ENCODE data around the gene PIK3CA. TPM values are rescaled to one million over a fixed set of nuclear protein-coding genes. Genes with fewer than 3 reads are reported as not detected.

The PIK3CA gene
- total RNA-seq, 1 experiment from 2014 or later, result 20.7 TPM

GRCh38 chr3:179289295-179289694, 141.1 kb downstream of the PIK3CA start:
- H3K27ac Mint-ChIP-seq (ENCODE audit: low read depth, unreplicated experiment), result no peak overlapping the region

More at GRCh38 chr3:179289295-179289694, 141.1 kb downstream of the PIK3CA start:
- H3K27me3 Mint-ChIP-seq (ENCODE audit: insufficient read depth, unreplicated experiment), result no peaks in the 10 kb centered on the region
- CTCF ChIA-PET, result interaction anchor here (0.8 to 2.4 kb wide), 3 partner anchors 17 to 46 kb away, joined by 3 to 9 read pairs (median 3); no protein-coding TSS in a partner anchor
- no peak for TF ChIP-seq CTCF (IDR thresholded peaks at IDR 0.05; ENCODE audit: unreplicated experiment)
- no peaks in the 10 kb centered on the region for H3K9me3 Mint-ChIP-seq (ENCODE audit: unreplicated experiment)
- no peaks in the 10 kb centered on the region for H3K4me1 Mint-ChIP-seq (ENCODE audit: insufficient read depth, unreplicated experiment)
- no TSS peak for BruUV-seq (replicated peaks)
- intact Hi-C loops (cut with micrococcal nuclease), result no loop called here
- POLR2A ChIA-PET, result interaction anchor here (1.2 kb wide), 1 partner anchor 9 kb away, joined by 3 read pairs; no protein-coding TSS in a partner anchor
- H3K36me3 Mint-ChIP-seq (ENCODE audit: insufficient read depth, unreplicated experiment), result no peaks in the 10 kb centered on the region
- no peak overlapping the region for H3K4me3 Mint-ChIP-seq (ENCODE audit: unreplicated experiment)
- DNase-seq (ENCODE audit: unreplicated experiment), result no peak

Other genes starting within 250 kb of the PIK3CA start
- 50.9 and 58.0 TPM in 2 replicates for gene ZMAT3, start 76.5 kb upstream of the PIK3CA start, total RNA-seq (2022)
- gene KCNMB3, start 102.8 kb downstream of the PIK3CA start, total RNA-seq (2022), result 0.15 and 0.28 TPM in 2 replicates
- 35.5 and 52.8 TPM in 2 replicates for gene ZNF639, start 174.7 kb downstream of the PIK3CA start, total RNA-seq (2022)
- 50.1 and 63.7 TPM in 2 replicates for gene MFN1, start 199.4 kb downstream of the PIK3CA start, total RNA-seq (2022)